GM13976 (cell line): ENCODE measurements around the gene ZGRF1.

Experiments
- DNase-seq: peaks from one replicate; pipeline ENCODE4 v3.0.0; 2012; ENCODE audit warnings: low spot score
- CTCF ChIP-seq: IDR thresholded peaks from 2 replicates; pipeline ENCODE4 v1.5.1; 2012; ENCODE audit warnings: borderline replicate concordance, mild to moderate bottlenecking; ENCODE audit not compliant: insufficient read depth; ENCODE audit errors: extremely low read depth, missing control alignments, control extremely low read depth
- in situ Hi-C: fragments of 300-500 bp; cut with MboI; formaldehyde crosslinking; loops from one replicate; pipeline ENCODE4 v1.12.0; 2022; ENCODE audit warnings: low sequenced_read_pairs, mixed read lengths, inconsistent platforms; ENCODE audit not compliant: unreplicated experiment

The ZGRF1 gene

GRCh38 chr4:112516471-112517066, 120.1 kb downstream of the ZGRF1 start:
- no peak for TF ChIP-seq CTCF
- DNase-seq = peak; percentile 79
- in situ Hi-C loops = no loop called here

GRCh38 chr4:112516066-112516470, 120.6 kb downstream of the ZGRF1 start, which contains the start of gene NEUROG2:
Gene NEUROG2, minus strand, starts transcription at chr4:112516180. Its CDS starts 705 bp downstream, at chr4:112515475.
- no peak for TF ChIP-seq CTCF

GRCh38 chr4:112515198-112516065, 121.3 kb downstream of the ZGRF1 start:
- DNase-seq = peak; percentile 77
- no peak for TF ChIP-seq CTCF
- in situ Hi-C loops = no loop called here

More at GRCh38 chr4:112516066-112516470, 120.6 kb downstream of the ZGRF1 start, which contains the start of gene NEUROG2:
- in situ Hi-C loops = no loop called here
- DNase-seq = no peak

GRCh38 chr4:112514647-112515197, 122.0 kb downstream of the ZGRF1 start:
- TF ChIP-seq CTCF = no peak
- in situ Hi-C loops = no loop called here
- DNase-seq = peak; percentile 56

GRCh38 chr4:112513971-112514646, 122.6 kb downstream of the ZGRF1 start:
- in situ Hi-C loops = no loop called here
- no peak for TF ChIP-seq CTCF
- peak; percentile 56 for DNase-seq

- DNase-seq = no peak
- in situ Hi-C loops = no loop called here
- TF ChIP-seq CTCF = no peak
These were observed 124.9 kb downstream of the ZGRF1 start for GRCh38 chr4:112511803-112512118.
